Brain microvascular endothelial cell (primary cell): ENCODE data around the gene RDH13.

ENCODE experiments used
- DNase-seq: peaks from one replicate; pipeline ENCODE4 v3.0.0-alpha.2; 2020
- H3K27ac ChIP-seq: fragments of 250-450 bp; sonication (Bioruptor Pico); 2 replicates; pipeline ENCODE4 v1.5.1; 2020; ENCODE audit warnings: mild to moderate bottlenecking, moderate library complexity
- H3K27me3 ChIP-seq: fragments of 250-450 bp; sonication (Bioruptor Pico); replicated peaks from 2 replicates; pipeline ENCODE4 v1.5.1; 2020; ENCODE audit warnings: mild to moderate bottlenecking
- H3K36me3 ChIP-seq: fragments of 250-450 bp; sonication (Bioruptor Pico); replicated peaks from 2 replicates; pipeline ENCODE4 v1.5.1; 2020; ENCODE audit warnings: mild to moderate bottlenecking
- H3K4me3 ChIP-seq: 2 replicates; pipeline ENCODE4 v1.5.1; 2011; ENCODE audit warnings: low read depth, mild to moderate bottlenecking, control low read depth, low read length, moderate library complexity
- in situ Hi-C: cut with HindIII; loops from 2 replicates; pipeline ENCODE4 v1.10.0; 2017; ENCODE audit warnings: low sequenced_read_pairs, low pct_ligation_motif_present
- TF ChIP-seq, protein P1 (sequence below): IDR thresholded peaks from 2 replicates; pipeline ENCODE4 v1.5.1; 2011; ENCODE audit warnings: low read depth, mild to moderate bottlenecking, moderate library complexity, low read length, control low read depth, inconsistent platforms; ENCODE audit errors: missing control alignments

Gene RDH13

DNA sequence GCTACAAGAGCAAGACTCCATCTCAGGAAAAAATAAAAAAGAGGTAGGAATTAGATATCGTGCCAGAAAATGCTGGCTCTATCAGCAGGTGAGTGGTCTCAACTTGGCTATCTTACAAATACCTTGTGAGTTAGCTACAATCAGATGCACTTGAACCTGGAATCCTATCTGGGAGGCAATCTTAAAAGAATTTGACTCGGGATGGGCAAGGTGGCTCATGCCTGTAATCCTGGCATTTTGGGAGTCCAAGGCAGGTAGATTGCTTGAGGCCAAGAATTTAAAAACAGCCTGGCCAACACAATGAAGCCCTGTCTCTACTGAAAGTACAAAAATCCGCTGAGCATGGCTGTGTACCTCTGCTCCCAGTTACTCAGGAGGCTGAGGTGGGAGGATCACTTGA lies 67.4 kb downstream of the RDH13 start:
- Histone ChIP-seq H3K36me3 (no peaks in the 10 kb centered on the region), H3K27me3 (no peaks in the 10 kb centered on the region), H3K27ac (no peak overlapping the region), H3K4me3 (no peak overlapping the region)
- in situ Hi-C loops, result no loop called here
- DNase-seq, result no peak
- TF ChIP-seq, protein P1, sequence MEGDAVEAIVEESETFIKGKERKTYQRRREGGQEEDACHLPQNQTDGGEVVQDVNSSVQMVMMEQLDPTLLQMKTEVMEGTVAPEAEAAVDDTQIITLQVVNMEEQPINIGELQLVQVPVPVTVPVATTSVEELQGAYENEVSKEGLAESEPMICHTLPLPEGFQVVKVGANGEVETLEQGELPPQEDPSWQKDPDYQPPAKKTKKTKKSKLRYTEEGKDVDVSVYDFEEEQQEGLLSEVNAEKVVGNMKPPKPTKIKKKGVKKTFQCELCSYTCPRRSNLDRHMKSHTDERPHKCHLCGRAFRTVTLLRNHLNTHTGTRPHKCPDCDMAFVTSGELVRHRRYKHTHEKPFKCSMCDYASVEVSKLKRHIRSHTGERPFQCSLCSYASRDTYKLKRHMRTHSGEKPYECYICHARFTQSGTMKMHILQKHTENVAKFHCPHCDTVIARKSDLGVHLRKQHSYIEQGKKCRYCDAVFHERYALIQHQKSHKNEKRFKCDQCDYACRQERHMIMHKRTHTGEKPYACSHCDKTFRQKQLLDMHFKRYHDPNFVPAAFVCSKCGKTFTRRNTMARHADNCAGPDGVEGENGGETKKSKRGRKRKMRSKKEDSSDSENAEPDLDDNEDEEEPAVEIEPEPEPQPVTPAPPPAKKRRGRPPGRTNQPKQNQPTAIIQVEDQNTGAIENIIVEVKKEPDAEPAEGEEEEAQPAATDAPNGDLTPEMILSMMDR, result no peak
